Measurements from ENCODE around the gene PPARD.
A peak's percentile ranks its signal among the peaks of the same experiment; 100 is the strongest.

Gene PPARD

DNA sequence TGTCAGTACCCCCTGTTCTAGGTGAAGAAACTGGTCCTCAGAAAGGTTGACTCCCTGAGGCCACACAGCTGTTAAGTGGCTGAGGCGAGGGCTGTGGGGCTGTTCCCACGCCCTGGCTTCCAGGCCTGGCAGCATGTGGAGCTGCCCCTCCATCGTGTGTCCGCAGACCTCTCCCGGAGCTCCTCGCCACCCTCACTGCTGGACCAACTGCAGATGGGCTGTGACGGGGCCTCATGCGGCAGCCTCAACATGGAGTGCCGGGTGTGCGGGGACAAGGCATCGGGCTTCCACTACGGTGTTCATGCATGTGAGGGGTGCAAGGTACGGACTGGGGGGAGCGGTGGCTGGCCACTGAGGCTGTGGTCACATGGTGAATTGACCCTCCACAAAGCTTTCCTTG, 77.6 kb downstream of the PPARD start:
- Histone ChIP-seq H3K9me3 (ENCODE audit: insufficient read depth, low read depth, low read length) (no peaks in the 10 kb centered on the region), H3K4me1 (ENCODE audit: insufficient read depth, low read length, poor library complexity, severe bottlenecking) (peaks cover 26% of the 10 kb centered on the region), H3K9ac (ENCODE audit: low read depth, low read length, poor library complexity, severe bottlenecking) (no peak overlapping the region), H3K27me3 (ENCODE audit: insufficient read depth, low read length, poor library complexity, severe bottlenecking) (no peaks in the 10 kb centered on the region), H2AFZ (ENCODE audit: low read length) (no peak overlapping the region), H3K79me2 (ENCODE audit: insufficient read depth, low read length) (no peaks in the 10 kb centered on the region), H3F3A (ENCODE audit: low read depth) (no peaks in the 10 kb centered on the region), H3K4me2 (ENCODE audit: low read depth, low read length, poor library complexity, severe bottlenecking) (peak overlapping the region; percentile 60), H4K20me1 (ENCODE audit: insufficient read depth, low read length, poor library complexity, severe bottlenecking) (no peaks in the 10 kb centered on the region), H3K9me2 (replicated peaks; ENCODE audit: low read depth, low read length) (no peaks in the 10 kb centered on the region), H3K36me3 (ENCODE audit: insufficient read depth, low read length) (peaks cover 3% of the 10 kb centered on the region; the same call in 1 of the 2 replicates), H3K4me3 (ENCODE audit: low read length, poor library complexity, severe bottlenecking) (no peak overlapping the region)
- TF ChIP-seq, protein P1, sequence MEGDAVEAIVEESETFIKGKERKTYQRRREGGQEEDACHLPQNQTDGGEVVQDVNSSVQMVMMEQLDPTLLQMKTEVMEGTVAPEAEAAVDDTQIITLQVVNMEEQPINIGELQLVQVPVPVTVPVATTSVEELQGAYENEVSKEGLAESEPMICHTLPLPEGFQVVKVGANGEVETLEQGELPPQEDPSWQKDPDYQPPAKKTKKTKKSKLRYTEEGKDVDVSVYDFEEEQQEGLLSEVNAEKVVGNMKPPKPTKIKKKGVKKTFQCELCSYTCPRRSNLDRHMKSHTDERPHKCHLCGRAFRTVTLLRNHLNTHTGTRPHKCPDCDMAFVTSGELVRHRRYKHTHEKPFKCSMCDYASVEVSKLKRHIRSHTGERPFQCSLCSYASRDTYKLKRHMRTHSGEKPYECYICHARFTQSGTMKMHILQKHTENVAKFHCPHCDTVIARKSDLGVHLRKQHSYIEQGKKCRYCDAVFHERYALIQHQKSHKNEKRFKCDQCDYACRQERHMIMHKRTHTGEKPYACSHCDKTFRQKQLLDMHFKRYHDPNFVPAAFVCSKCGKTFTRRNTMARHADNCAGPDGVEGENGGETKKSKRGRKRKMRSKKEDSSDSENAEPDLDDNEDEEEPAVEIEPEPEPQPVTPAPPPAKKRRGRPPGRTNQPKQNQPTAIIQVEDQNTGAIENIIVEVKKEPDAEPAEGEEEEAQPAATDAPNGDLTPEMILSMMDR (conservative IDR thresholded peaks at IDR 0.05; ENCODE audit: low read length) = no peak
- TF ChIP-seq EZH2phosphoT487 (IDR thresholded peaks at IDR 0.05; ENCODE audit: borderline replicate concordance) = no peak

DNA sequence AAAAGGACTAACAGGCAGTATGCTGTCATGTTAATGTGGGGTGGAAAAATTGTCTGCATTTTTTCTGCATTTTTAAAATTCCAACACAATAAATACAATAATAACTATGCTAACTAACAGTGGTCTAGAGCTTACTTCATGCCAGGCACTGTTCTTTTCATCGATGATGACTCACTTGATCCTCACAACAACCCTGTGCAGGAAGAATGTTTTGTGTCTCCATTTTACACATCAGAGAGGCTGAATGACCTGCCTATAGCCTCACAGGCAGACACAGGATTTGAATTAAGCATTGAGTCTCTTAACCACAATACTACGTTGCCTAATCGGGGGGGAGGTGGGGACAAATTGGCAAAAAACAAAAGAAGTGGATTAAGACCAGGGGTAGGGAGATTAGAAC, 82.9 kb downstream of the PPARD start:
- TF ChIP-seq EZH2phosphoT487 (IDR thresholded peaks at IDR 0.05; ENCODE audit: borderline replicate concordance) = no peak
- TF ChIP-seq, protein P1 (conservative IDR thresholded peaks at IDR 0.05; ENCODE audit: low read length) = no peak
- Histone ChIP-seq H3K27me3 (ENCODE audit: insufficient read depth, low read length, poor library complexity, severe bottlenecking) (no peaks in the 10 kb centered on the region), H3K4me2 (ENCODE audit: low read depth, low read length, poor library complexity, severe bottlenecking) (no peak overlapping the region), H3K4me3 (ENCODE audit: low read length, poor library complexity, severe bottlenecking) (no peak overlapping the region), H3F3A (ENCODE audit: low read depth) (no peaks in the 10 kb centered on the region), H4K20me1 (ENCODE audit: insufficient read depth, low read length, poor library complexity, severe bottlenecking) (no peaks in the 10 kb centered on the region), H3K79me2 (ENCODE audit: insufficient read depth, low read length) (no peaks in the 10 kb centered on the region), H3K4me1 (ENCODE audit: insufficient read depth, low read length, poor library complexity, severe bottlenecking) (no peaks in the 10 kb centered on the region), H2AFZ (ENCODE audit: low read length) (no peak overlapping the region), H3K36me3 (ENCODE audit: insufficient read depth, low read length) (peaks cover 3% of the 10 kb centered on the region; the same call in 1 of the 2 replicates), H3K9ac (ENCODE audit: low read depth, low read length, poor library complexity, severe bottlenecking) (no peak overlapping the region), H3K9me2 (replicated peaks; ENCODE audit: low read depth, low read length) (no peaks in the 10 kb centered on the region), H3K9me3 (ENCODE audit: insufficient read depth, low read depth, low read length) (peaks cover 4% of the 10 kb centered on the region; the same call in 1 of the 2 replicates)

DNA sequence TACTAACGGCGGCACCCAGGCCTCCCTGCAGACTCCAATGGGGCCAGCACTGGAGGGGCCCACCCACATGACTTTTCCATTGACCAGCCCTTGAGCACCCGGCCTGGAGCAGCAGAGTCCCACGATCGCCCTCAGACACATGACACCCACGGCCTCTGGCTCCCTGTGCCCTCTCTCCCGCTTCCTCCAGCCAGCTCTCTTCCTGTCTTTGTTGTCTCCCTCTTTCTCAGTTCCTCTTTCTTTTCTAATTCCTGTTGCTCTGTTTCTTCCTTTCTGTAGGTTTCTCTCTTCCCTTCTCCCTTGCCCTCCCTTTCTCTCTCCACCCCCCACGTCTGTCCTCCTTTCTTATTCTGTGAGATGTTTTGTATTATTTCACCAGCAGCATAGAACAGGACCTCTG, 83.7 kb downstream of the PPARD start:
- Histone ChIP-seq H3K36me3 (ENCODE audit: insufficient read depth, low read length) (peaks cover 3% of the 10 kb centered on the region; the same call in 1 of the 2 replicates), H3K9me3 (ENCODE audit: insufficient read depth, low read depth, low read length) (peaks cover 4% of the 10 kb centered on the region; the same call in 1 of the 2 replicates), H3K4me1 (ENCODE audit: insufficient read depth, low read length, poor library complexity, severe bottlenecking) (no peaks in the 10 kb centered on the region), H3F3A (ENCODE audit: low read depth) (no peaks in the 10 kb centered on the region), H3K79me2 (ENCODE audit: insufficient read depth, low read length) (no peaks in the 10 kb centered on the region), H3K9ac (ENCODE audit: low read depth, low read length, poor library complexity, severe bottlenecking) (no peak overlapping the region), H4K20me1 (ENCODE audit: insufficient read depth, low read length, poor library complexity, severe bottlenecking) (no peaks in the 10 kb centered on the region), H3K4me3 (ENCODE audit: low read length, poor library complexity, severe bottlenecking) (no peak overlapping the region), H3K4me2 (ENCODE audit: low read depth, low read length, poor library complexity, severe bottlenecking) (no peak overlapping the region), H3K27me3 (ENCODE audit: insufficient read depth, low read length, poor library complexity, severe bottlenecking) (no peaks in the 10 kb centered on the region), H2AFZ (ENCODE audit: low read length) (no peak overlapping the region), H3K9me2 (replicated peaks; ENCODE audit: low read depth, low read length) (no peaks in the 10 kb centered on the region)
- TF ChIP-seq, protein P1 (conservative IDR thresholded peaks at IDR 0.05; ENCODE audit: low read length) = no peak
